GM18517 (cell line): Measurements from ENCODE around the gene PTPRG.
"Not testable (repeated sequence)": the region's sequence is repeated elsewhere in the genome, so short reads cannot be mapped to it uniquely, and the experiment has no call there.

Experiments
- ATAC-seq: cut with Tn5 transposase; IDR thresholded peaks from one replicate; pipeline ENCODE4 v1.9.1; 2021; ENCODE audit warnings: mild to moderate bottlenecking, moderate library complexity; ENCODE audit not compliant: unreplicated experiment

PTPRG gene

GRCh38 chr3:62025913-62026312 is 464.5 kb downstream of the PTPRG start:
- no peak for ATAC-seq

GRCh38 chr3:62027241-62027640 is 465.9 kb downstream of the PTPRG start:
- no peak for ATAC-seq

GRCh38 chr3:62027796-62028195 is 466.4 kb downstream of the PTPRG start:
- no peak for ATAC-seq

GRCh38 chr3:62028236-62028635 is 466.9 kb downstream of the PTPRG start:
- no peak for ATAC-seq

- ATAC-seq = no peak
Measured at GRCh38 chr3:62032738-62033137, 471.4 kb downstream of the PTPRG start.

- no peak for ATAC-seq
Measured at GRCh38 chr3:62035402-62036057, 474.2 kb downstream of the PTPRG start.

- ATAC-seq = no peak
Measured at GRCh38 chr3:62036726-62037125, 475.4 kb downstream of the PTPRG start.

GRCh38 chr3:62038798-62039197 is 477.4 kb downstream of the PTPRG start:
- not testable (repeated sequence) for ATAC-seq

- no peak for ATAC-seq
Measured at GRCh38 chr3:62039586-62039985, 478.2 kb downstream of the PTPRG start.

- no peak for ATAC-seq
Measured at GRCh38 chr3:62041681-62042080, 480.3 kb downstream of the PTPRG start.

- no peak for ATAC-seq
Measured at GRCh38 chr3:62044874-62045411, 483.6 kb downstream of the PTPRG start.

- ATAC-seq = no peak
Measured at GRCh38 chr3:62046326-62046725, 485.0 kb downstream of the PTPRG start.

- no peak for ATAC-seq
Measured at GRCh38 chr3:62048577-62048976, 487.2 kb downstream of the PTPRG start.

- no peak for ATAC-seq
Measured at GRCh38 chr3:62049033-62049432, 487.7 kb downstream of the PTPRG start.

GRCh38 chr3:62051506-62051905 is 490.1 kb downstream of the PTPRG start:
- ATAC-seq = no peak

- ATAC-seq = no peak
Measured at GRCh38 chr3:62052331-62052730, 491.0 kb downstream of the PTPRG start.

- no peak for ATAC-seq
Measured at GRCh38 chr3:62056658-62057057, 495.3 kb downstream of the PTPRG start.

- ATAC-seq = no peak
Measured at GRCh38 chr3:62057339-62058047, 496.1 kb downstream of the PTPRG start.

GRCh38 chr3:62065985-62066693 is 504.8 kb downstream of the PTPRG start:
- no peak for ATAC-seq

GRCh38 chr3:62068337-62068736 is 507.0 kb downstream of the PTPRG start:
- ATAC-seq = no peak

GRCh38 chr3:62070891-62071290 is 509.5 kb downstream of the PTPRG start:
- ATAC-seq = no peak

- no peak for ATAC-seq
Measured at GRCh38 chr3:62073038-62073437, 511.7 kb downstream of the PTPRG start.
